ENCODE data around the gene CMTM7. TPM values are rescaled to one million over a fixed set of nuclear protein-coding genes. Genes with fewer than 3 reads are reported as not detected.
A peak's percentile ranks its signal among the peaks of the same experiment; 100 is the strongest.

The CMTM7 gene
- total and polyA plus RNA-seq, 2 of the 13 experiments (the other 11 are each of a cell fraction or from before 2014, with no cell fraction given) = 20.9 to 21.4 TPM

DNA sequence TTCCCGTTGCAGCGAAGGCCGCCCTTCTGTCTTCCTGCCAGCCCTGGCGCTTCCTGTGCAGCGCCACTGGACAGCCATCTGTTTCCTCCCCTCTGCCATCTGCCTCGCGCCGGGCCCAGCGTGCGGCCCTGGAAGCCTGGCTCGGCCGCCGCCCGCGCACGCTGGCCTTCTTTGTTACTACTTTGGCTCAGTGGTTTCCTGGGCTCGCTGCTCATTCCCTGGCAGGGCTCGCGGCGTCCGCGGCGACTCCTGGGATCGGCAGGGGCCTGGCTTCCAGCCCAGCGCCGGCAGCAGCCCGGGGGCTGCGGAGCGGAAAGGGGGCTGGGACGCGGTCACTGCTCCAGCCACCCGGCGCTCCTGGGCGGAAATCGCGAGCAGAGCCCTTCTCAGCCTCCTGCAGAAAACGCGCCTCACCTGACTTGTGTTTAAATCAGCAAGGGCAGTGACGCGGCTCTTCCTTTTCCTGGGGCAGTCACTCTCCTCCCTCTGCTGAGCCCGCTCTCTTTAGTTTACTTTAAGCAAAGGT is 10.0 kb downstream of the CMTM7 start (continued):
- peak; percentile 44 for TF ChIP-seq GABPA (IDR thresholded peaks at IDR 0.05; ENCODE audit: low read depth, low read length)
- TF ChIP-seq GABPA (CRISPR knock-in tag; IDR thresholded peaks at IDR 0.05; ENCODE audit: low read depth) = peak; percentile 25; the same call in 1 of the 2 replicates
- TF ChIP-seq ZEB1 (IDR thresholded peaks at IDR 0.05; ENCODE audit: insufficient replicate concordance, low read depth) = peak; percentile 52
- no peak for TF ChIP-seq KLF11 (CRISPR knock-in tag; IDR thresholded peaks at IDR 0.05)
- TF ChIP-seq TOE1 (CRISPR knock-in tag; IDR thresholded peaks at IDR 0.05) = no peak; the same call in 1 of the 2 replicates
- TF ChIP-seq DMTF1 (CRISPR knock-in tag; IDR thresholded peaks at IDR 0.05) = no peak
- no peak for TF ChIP-seq RBM22 (optimal IDR thresholded peaks at IDR 0.05; ENCODE audit: low read length)
- no peak for TF ChIP-seq ZNF572 (CRISPR knock-in tag; IDR thresholded peaks at IDR 0.05)
- TF ChIP-seq ATF7 (IDR thresholded peaks at IDR 0.05) = no peak
- no peak for TF ChIP-seq ATF7 (CRISPR knock-in tag; IDR thresholded peaks at IDR 0.05)
- TF ChIP-seq SIN3B (IDR thresholded peaks at IDR 0.05; ENCODE audit: low read length) = no peak
- TF ChIP-seq ZFP62 (CRISPR knock-in tag; IDR thresholded peaks at IDR 0.05) = no peak
- TF ChIP-seq ZNF317 (CRISPR knock-in tag; IDR thresholded peaks at IDR 0.05) = 0 out of 2 replicates have a peak, but pooled peaks have one; percentile 27
- TF ChIP-seq, protein P1, sequence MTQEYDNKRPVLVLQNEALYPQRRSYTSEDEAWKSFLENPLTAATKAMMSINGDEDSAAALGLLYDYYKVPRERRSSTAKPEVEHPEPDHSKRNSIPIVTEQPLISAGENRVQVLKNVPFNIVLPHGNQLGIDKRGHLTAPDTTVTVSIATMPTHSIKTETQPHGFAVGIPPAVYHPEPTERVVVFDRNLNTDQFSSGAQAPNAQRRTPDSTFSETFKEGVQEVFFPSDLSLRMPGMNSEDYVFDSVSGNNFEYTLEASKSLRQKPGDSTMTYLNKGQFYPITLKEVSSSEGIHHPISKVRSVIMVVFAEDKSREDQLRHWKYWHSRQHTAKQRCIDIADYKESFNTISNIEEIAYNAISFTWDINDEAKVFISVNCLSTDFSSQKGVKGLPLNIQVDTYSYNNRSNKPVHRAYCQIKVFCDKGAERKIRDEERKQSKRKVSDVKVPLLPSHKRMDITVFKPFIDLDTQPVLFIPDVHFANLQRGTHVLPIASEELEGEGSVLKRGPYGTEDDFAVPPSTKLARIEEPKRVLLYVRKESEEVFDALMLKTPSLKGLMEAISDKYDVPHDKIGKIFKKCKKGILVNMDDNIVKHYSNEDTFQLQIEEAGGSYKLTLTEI (CRISPR knock-in tag; conservative IDR thresholded peaks at IDR 0.05) = no peak
- peak; percentile 49; the same call in 1 of the 2 replicates for TF ChIP-seq ZSCAN9 (CRISPR knock-in tag; IDR thresholded peaks at IDR 0.05; ENCODE audit: borderline replicate concordance)
- TF ChIP-seq ATF7-NPFF (CRISPR knock-in tag; IDR thresholded peaks at IDR 0.05; ENCODE audit: low read depth) = no peak
- no peak for TF ChIP-seq SRSF1 (optimal IDR thresholded peaks at IDR 0.05; ENCODE audit: low read depth, low read length)
- no peak for TF ChIP-seq HDAC6 (IDR thresholded peaks at IDR 0.05; ENCODE audit: low read depth, low read length)
- TF ChIP-seq ONECUT2 (CRISPR knock-in tag; IDR thresholded peaks at IDR 0.05) = no peak
- TF ChIP-seq ZNF30 (CRISPR knock-in tag; IDR thresholded peaks at IDR 0.05) = 0 out of 2 replicates have a peak, but pooled peaks have one; percentile 45
- peak; percentile 32; the same call in 1 of the 2 replicates for TF ChIP-seq PITX1 (CRISPR knock-in tag; IDR thresholded peaks at IDR 0.05)
- no peak for TF ChIP-seq ZNF766 (CRISPR knock-in tag; IDR thresholded peaks at IDR 0.05; ENCODE audit: borderline replicate concordance)
- TF ChIP-seq, protein P2, sequence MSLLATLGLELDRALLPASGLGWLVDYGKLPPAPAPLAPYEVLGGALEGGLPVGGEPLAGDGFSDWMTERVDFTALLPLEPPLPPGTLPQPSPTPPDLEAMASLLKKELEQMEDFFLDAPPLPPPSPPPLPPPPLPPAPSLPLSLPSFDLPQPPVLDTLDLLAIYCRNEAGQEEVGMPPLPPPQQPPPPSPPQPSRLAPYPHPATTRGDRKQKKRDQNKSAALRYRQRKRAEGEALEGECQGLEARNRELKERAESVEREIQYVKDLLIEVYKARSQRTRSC (CRISPR knock-in tag; IDR thresholded peaks at IDR 0.05; ENCODE audit: low read depth) = no peak
- peak; percentile 90 for TF ChIP-seq SALL1 (CRISPR knock-in tag; IDR thresholded peaks at IDR 0.05)
- peak; percentile 79; the same call in 1 of the 2 replicates for TF ChIP-seq GLI4 (CRISPR knock-in tag; IDR thresholded peaks at IDR 0.05; ENCODE audit: borderline replicate concordance)
- TF ChIP-seq LRRFIP1 (CRISPR knock-in tag; conservative IDR thresholded peaks at IDR 0.05) = no peak
